ENCODE measurements around the gene E2F2. TPM values are rescaled to one million over a fixed set of nuclear protein-coding genes. Genes with fewer than 3 reads are reported as not detected.

E2F2 gene
- polyA plus RNA-seq, 1 of the 3 experiments (the other 2 are of a cell fraction), result 0.43 TPM

- Histone ChIP-seq H3K4me3 (ENCODE audit: low read depth in 2 of 2, low read length in 1 of 2) (peak overlapping the region in 1 of 2 experiments; percentile 29; a peak in 2 of 4 replicates), H3K9ac (peak overlapping the region; percentile 99), H3K4me1 (ENCODE audit: control insufficient read depth in 1 of 2, insufficient read depth in 2 of 2, low read depth in 1 of 2, low read length in 1 of 2) (peaks cover 51 to 57% of the 10 kb centered on the region in 2 experiments), H3F3A (replicated peaks; ENCODE audit: insufficient read depth) (peaks cover 56% of the 10 kb centered on the region), H3K9me2 (no peaks in the 10 kb centered on the region), H2AFZ (ENCODE audit: low read depth) (no peak overlapping the region), H3K27me3 (ENCODE audit: insufficient read depth) (no peaks in the 10 kb centered on the region), H3K36me3 (replicated peaks in 1 of 2; ENCODE audit: control insufficient read depth in 1 of 2, insufficient read depth in 2 of 2, low read length in 1 of 2) (peaks cover 2 to 22% of the 10 kb centered on the region in 2 experiments), H3K9me3 (no peaks in the 10 kb centered on the region), H3K79me2 (ENCODE audit: insufficient read depth) (peaks cover 38% of the 10 kb centered on the region), H3K4me2 (peak overlapping the region; percentile 80), H4K20me1 (ENCODE audit: insufficient read depth) (peaks cover 25% of the 10 kb centered on the region), H3K27ac (ENCODE audit: low read depth in 2 of 2, low read length in 1 of 2) (peak overlapping the region; percentile 98 to 100)
- no peak for DNase-seq
- ChIA-PET POLR2A (interaction anchor here (1.0 to 1.3 kb wide), 3 partner anchors 9 to 218 kb away, joined by 3 to 4 read pairs (median 4); partner anchors contain the start of gene HNRNPR), CTCF (interaction anchor here (4.4 to 11.0 kb wide), 3 partner anchors 17 to 76 kb away, joined by 23 to 97 read pairs (median 81); no protein-coding TSS in a partner anchor)
- TF ChIP-seq SIN3A (IDR thresholded peaks at IDR 0.05; ENCODE audit: borderline replicate concordance, low read depth, low read length) (0 out of 2 replicates have a peak, but pooled peaks have one; percentile 17), FOSL2 (IDR thresholded peaks at IDR 0.05; ENCODE audit: borderline replicate concordance, low read depth) (no peak)
- 4% methylated on average over 2 of the region's 2 CpGs for WGBS (ENCODE audit: low lambda C conversion rate)
Measured at GRCh38 chr1:23561813-23562100, 30.7 kb upstream of the E2F2 start.

GRCh38 chr1:23561076-23561812, 30.2 kb upstream of the E2F2 start:
- DNase-seq, result no peak
- ChIA-PET POLR2A (interaction anchor here (0.9 to 1.0 kb wide), 3 partner anchors 9 to 63 kb away, joined by 3 to 4 read pairs (median 3); no protein-coding TSS in a partner anchor), CTCF (interaction anchor here (1.0 to 11.0 kb wide), 5 partner anchors 17 to 77 kb away, joined by 3 to 97 read pairs (median 46); no protein-coding TSS in a partner anchor)
- Histone ChIP-seq H3K79me2 (ENCODE audit: insufficient read depth) (peaks cover 41% of the 10 kb centered on the region), H3K9ac (peak overlapping the region; percentile 99), H3K9me2 (no peaks in the 10 kb centered on the region), H3K27me3 (ENCODE audit: insufficient read depth) (no peaks in the 10 kb centered on the region), H3F3A (replicated peaks; ENCODE audit: insufficient read depth) (peaks cover 61% of the 10 kb centered on the region), H3K4me1 (ENCODE audit: control insufficient read depth in 1 of 2, insufficient read depth in 2 of 2, low read depth in 1 of 2, low read length in 1 of 2) (peaks cover 56 to 62% of the 10 kb centered on the region in 2 experiments), H3K4me3 (ENCODE audit: low read depth in 2 of 2, low read length in 1 of 2) (peak overlapping the region in 1 of 2 experiments; percentile 29; a peak in 1 of 4 replicates), H2AFZ (ENCODE audit: low read depth) (no peak overlapping the region; the same call in 1 of the 2 replicates), H4K20me1 (ENCODE audit: insufficient read depth) (peaks cover 30% of the 10 kb centered on the region), H3K27ac (ENCODE audit: low read depth in 2 of 2, low read length in 1 of 2) (peak overlapping the region; percentile 98 to 100), H3K9me3 (no peaks in the 10 kb centered on the region), H3K36me3 (replicated peaks in 1 of 2; ENCODE audit: control insufficient read depth in 1 of 2, insufficient read depth in 2 of 2, low read length in 1 of 2) (peaks cover 2 to 23% of the 10 kb centered on the region in 2 experiments), H3K4me2 (peak overlapping the region; percentile 80)
- WGBS (ENCODE audit: low lambda C conversion rate), result 57% methylated on average over 6 of the region's 6 CpGs
- TF ChIP-seq TAF1 (IDR thresholded peaks at IDR 0.05; ENCODE audit: borderline replicate concordance, low read depth, low read length) (no peak), ZBTB33 (IDR thresholded peaks at IDR 0.05; ENCODE audit: borderline replicate concordance, low read depth) (no peak), NFIC (IDR thresholded peaks at IDR 0.05; ENCODE audit: borderline replicate concordance) (no peak), RAD21 (IDR thresholded peaks at IDR 0.05; ENCODE audit: low read length) (no peak)
- TF ChIP-seq, protein P1, sequence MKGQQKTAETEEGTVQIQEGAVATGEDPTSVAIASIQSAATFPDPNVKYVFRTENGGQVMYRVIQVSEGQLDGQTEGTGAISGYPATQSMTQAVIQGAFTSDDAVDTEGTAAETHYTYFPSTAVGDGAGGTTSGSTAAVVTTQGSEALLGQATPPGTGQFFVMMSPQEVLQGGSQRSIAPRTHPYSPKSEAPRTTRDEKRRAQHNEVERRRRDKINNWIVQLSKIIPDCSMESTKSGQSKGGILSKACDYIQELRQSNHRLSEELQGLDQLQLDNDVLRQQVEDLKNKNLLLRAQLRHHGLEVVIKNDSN (IDR thresholded peaks at IDR 0.05; ENCODE audit: borderline replicate concordance, low read depth), result no peak

All from SK-N-SH (cell line).